Measurements from ENCODE around the gene EPS15. TPM values are rescaled to one million over a fixed set of nuclear protein-coding genes. Genes with fewer than 3 reads are reported as not detected.
A peak's percentile ranks its signal among the peaks of the same experiment; 100 is the strongest.

The EPS15 gene
- total and polyA plus RNA-seq, 9 of the 15 experiments (the other 6 are each of a cell fraction or from before 2014, with no cell fraction given) = 23.1 to 69.0 (median 41.7) TPM

DNA sequence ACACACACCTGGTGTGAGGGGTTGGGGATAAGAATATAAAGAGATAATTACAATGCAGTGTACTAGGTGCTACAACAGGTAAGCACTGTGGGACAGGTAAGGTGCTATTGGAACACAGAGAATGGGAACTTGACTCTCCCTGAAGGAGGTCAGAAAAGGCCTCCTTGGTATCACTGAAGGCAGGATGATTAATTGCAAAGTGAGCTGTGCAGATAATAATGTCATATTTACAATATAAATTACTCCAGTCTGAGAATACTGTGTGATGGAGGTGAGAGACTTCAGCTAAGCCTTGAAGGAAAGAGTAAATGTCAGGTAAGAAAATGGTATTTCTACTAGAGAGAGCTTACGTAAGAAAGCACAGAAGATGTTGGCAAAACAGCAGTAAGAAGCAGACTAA is 91.6 kb downstream of the EPS15 start:
- FAIRE-seq (no peak), ATAC-seq (no peak), DNase-seq (ENCODE audit: extremely low read depth in 1 of 4, low spot score in 3 of 4) (no peak)
- Histone ChIP-seq H3K27ac (ENCODE audit: extremely low read depth, low read depth, low read length) (no peak overlapping the region), H3K36me3 (ENCODE audit: control insufficient read depth, insufficient read depth, low read length) (peaks cover 25% of the 10 kb centered on the region), H3K9me3 (replicated peaks; ENCODE audit: control insufficient read depth, insufficient read depth, low read depth, low read length) (no peaks in the 10 kb centered on the region), H3K9ac (ENCODE audit: insufficient read depth in 1 of 2, low read depth in 2 of 2, low read length in 2 of 2) (no peak overlapping the region), H3K4me1 (replicated peaks in 1 of 2; ENCODE audit: control insufficient read depth in 2 of 2, insufficient read depth in 2 of 2, low read length in 2 of 2) (peaks cover 20 to 42% of the 10 kb centered on the region in 2 experiments), H4K20me1 (replicated peaks; ENCODE audit: control insufficient read depth, insufficient read depth, low read length) (no peaks in the 10 kb centered on the region), H2AFZ (ENCODE audit: low read depth, low read length) (no peak overlapping the region), H3K27me3 (ENCODE audit: control insufficient read depth in 2 of 2, insufficient read depth in 2 of 2, low read length in 2 of 2) (no peaks in the 10 kb centered on the region), H3K9me1 (ENCODE audit: control insufficient read depth, insufficient read depth, low read length) (no peaks in the 10 kb centered on the region), H3K4me3 (no peak overlapping the region), H3K79me2 (ENCODE audit: control insufficient read depth, insufficient read depth, low read length) (no peaks in the 10 kb centered on the region), H3K4me2 (ENCODE audit: insufficient read depth, low read length) (no peak overlapping the region)
- TF ChIP-seq, protein P1, sequence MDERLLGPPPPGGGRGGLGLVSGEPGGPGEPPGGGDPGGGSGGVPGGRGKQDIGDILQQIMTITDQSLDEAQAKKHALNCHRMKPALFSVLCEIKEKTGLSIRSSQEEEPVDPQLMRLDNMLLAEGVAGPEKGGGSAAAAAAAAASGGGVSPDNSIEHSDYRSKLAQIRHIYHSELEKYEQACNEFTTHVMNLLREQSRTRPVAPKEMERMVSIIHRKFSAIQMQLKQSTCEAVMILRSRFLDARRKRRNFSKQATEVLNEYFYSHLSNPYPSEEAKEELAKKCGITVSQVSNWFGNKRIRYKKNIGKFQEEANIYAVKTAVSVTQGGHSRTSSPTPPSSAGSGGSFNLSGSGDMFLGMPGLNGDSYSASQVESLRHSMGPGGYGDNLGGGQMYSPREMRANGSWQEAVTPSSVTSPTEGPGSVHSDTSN (CRISPR knock-in tag; IDR thresholded peaks at IDR 0.05; ENCODE audit: low read depth) = no peak
- TF ChIP-seq, protein P1 (tag; conservative IDR thresholded peaks at IDR 0.05; ENCODE audit: low read depth) = peak; percentile 67
- TF ChIP-seq, protein P2, sequence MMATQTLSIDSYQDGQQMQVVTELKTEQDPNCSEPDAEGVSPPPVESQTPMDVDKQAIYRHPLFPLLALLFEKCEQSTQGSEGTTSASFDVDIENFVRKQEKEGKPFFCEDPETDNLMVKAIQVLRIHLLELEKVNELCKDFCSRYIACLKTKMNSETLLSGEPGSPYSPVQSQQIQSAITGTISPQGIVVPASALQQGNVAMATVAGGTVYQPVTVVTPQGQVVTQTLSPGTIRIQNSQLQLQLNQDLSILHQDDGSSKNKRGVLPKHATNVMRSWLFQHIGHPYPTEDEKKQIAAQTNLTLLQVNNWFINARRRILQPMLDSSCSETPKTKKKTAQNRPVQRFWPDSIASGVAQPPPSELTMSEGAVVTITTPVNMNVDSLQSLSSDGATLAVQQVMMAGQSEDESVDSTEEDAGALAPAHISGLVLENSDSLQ (IDR thresholded peaks at IDR 0.05) = peak; percentile 41
- peak; percentile 74 for TF ChIP-seq MEIS2 (IDR thresholded peaks at IDR 0.05; ENCODE audit: partially characterized antibody)
- TF ChIP-seq POLR3A (IDR thresholded peaks at IDR 0.05; ENCODE audit: borderline replicate concordance, extremely low read depth, insufficient read depth, insufficient read length) = no peak
- no peak for TF ChIP-seq ZNF3 (CRISPR knock-in tag; IDR thresholded peaks at IDR 0.05)
- intact Hi-C loops (cut with micrococcal nuclease) (no loop called here), in situ Hi-C loops (cut with MboI) (no loop called here)
- ChIA-PET POLR2A (interaction anchor here (1.4 to 1.6 kb wide), 2 partner anchors 10 to 19 kb away, joined by 3 to 6 read pairs; no protein-coding TSS in a partner anchor), CTCF (ENCODE audit: low intra/inter-chr PET ratio) (no interaction called here)
- BruUV-seq (replicated peaks) = no TSS peak
- WGBS (ENCODE audit: insufficient coverage, low coverage, missing lambda C conversion rate) = 90% methylated on average over 1 of the region's 1 CpG

Data from K562 (cell line).